PC-9 (cell line): Measurements from ENCODE around the gene HMMR. TPM values are rescaled to one million over a fixed set of nuclear protein-coding genes. Genes with fewer than 3 reads are reported as not detected.

Experiments
- BruUV-seq: library from RNA; stranded (reverse); fragments of 400-500 nt; replicated peaks from 2 replicates; lab custom pipeline; 2021; lab: Mats Ljungman, UMichigan
- CTCF ChIA-PET: fragments of 300-600 bp; sonication (Branson Sonifier 250); formaldehyde crosslinking; loops from one replicate; lab custom pipeline; 2022; ENCODE audit warnings: antibody characterized with exemption; lab: Charles Lee
- POLR2A ChIA-PET: fragments of 300-600 bp; sonication (Branson Sonifier 250); formaldehyde crosslinking; loops from one replicate; lab custom pipeline; 2022; ENCODE audit warnings: antibody characterized with exemption; ENCODE audit not compliant: unreplicated experiment; lab: Charles Lee
- DNase-seq, 2 experiments: peaks; one replicate each; pipeline versions ENCODE4 v3.0.0 to v3.0.0-alpha.2; 2015 to 2022; ENCODE audit warnings: mixed read lengths in 1 of 2
- H2AFZ ChIP-seq: fragments of 200-600 bp; sonication (generic); 2 replicates; pipeline ENCODE4 v1.8.1; 2017; ENCODE audit warnings: antibody characterized with exemption
- H3F3A ChIP-seq: fragments of 200-600 bp; sonication (generic); 2 replicates; pipeline ENCODE4 v1.8.1; 2017; ENCODE audit warnings: antibody characterized with exemption, mild to moderate bottlenecking, low read depth; ENCODE audit not compliant: insufficient read depth
- H3K27ac ChIP-seq: fragments of 200-600 bp; sonication (generic); 2 replicates; pipeline ENCODE4 v1.6.1; 2016; ENCODE audit warnings: mixed run types
- H3K27me3 ChIP-seq: fragments of 200-600 bp; sonication (generic); 2 replicates; pipeline ENCODE4 v1.6.1; 2016; ENCODE audit warnings: low read depth, mixed run types; ENCODE audit not compliant: insufficient read depth
- H3K36me3 ChIP-seq: fragments of 200-600 bp; sonication (generic); 2 replicates; pipeline ENCODE4 v1.6.1; 2016; ENCODE audit warnings: low read depth, mixed run types
- H3K4me1 ChIP-seq: fragments of 200-600 bp; sonication (generic); replicated peaks from 2 replicates; pipeline ENCODE4 v1.6.1; 2016; ENCODE audit warnings: mixed run types; ENCODE audit not compliant: insufficient read depth
- H3K4me2 ChIP-seq: fragments of 200-600 bp; sonication (generic); 2 replicates; pipeline ENCODE4 v1.6.1; 2017; ENCODE audit warnings: mixed run types
- H3K4me3 ChIP-seq: fragments of 200-600 bp; sonication (generic); 2 replicates; pipeline ENCODE4 v1.6.1; 2016; ENCODE audit warnings: mixed run types
- H3K79me2 ChIP-seq: fragments of 200-600 bp; sonication (generic); 2 replicates; pipeline ENCODE4 v1.6.1; 2017; ENCODE audit warnings: low read depth, mixed run types
- H3K9me2 ChIP-seq: fragments of 200-600 bp; sonication (generic); 2 replicates; pipeline ENCODE4 v1.8.1; 2017; ENCODE audit warnings: mild to moderate bottlenecking; ENCODE audit not compliant: insufficient read depth
- H3K9me3 ChIP-seq: fragments of 200-600 bp; sonication (generic); 2 replicates; pipeline ENCODE4 v1.8.1; 2016; ENCODE audit warnings: low read depth; ENCODE audit not compliant: insufficient read depth
- H4K20me1 ChIP-seq: fragments of 200-600 bp; sonication (generic); 2 replicates; pipeline ENCODE4 v1.8.1; 2017; ENCODE audit not compliant: insufficient read depth
- EZH2 ChIP-seq: fragments of 200-600 bp; sonication (generic); IDR thresholded peaks from 2 replicates; pipeline ENCODE4 v1.8.0; 2017; ENCODE audit warnings: antibody characterized with exemption, low read depth
- intact Hi-C: fragments of 100-400 bp; cut with micrococcal nuclease; formaldehyde crosslinking; loops from one replicate; pipeline ENCODE4 v1.10.0; 2022; ENCODE audit not compliant: unreplicated experiment
- total RNA-seq: library from RNA; stranded (reverse); gene quantifications from 2 replicates; pipeline ENCODE4 v1.2.3, GENCODE V29; 2021
- TF ChIP-seq, protein P1 (sequence below): fragments of 200-600 bp; sonication (generic); conservative IDR thresholded peaks from 2 replicates; pipeline ENCODE4 v1.6.1; 2017; ENCODE audit warnings: mixed run types, antibody characterized with exemption, mild to moderate bottlenecking, moderate library complexity

Gene HMMR
- total RNA-seq, 1 experiment from 2014 or later: 94.5 TPM

DNA sequence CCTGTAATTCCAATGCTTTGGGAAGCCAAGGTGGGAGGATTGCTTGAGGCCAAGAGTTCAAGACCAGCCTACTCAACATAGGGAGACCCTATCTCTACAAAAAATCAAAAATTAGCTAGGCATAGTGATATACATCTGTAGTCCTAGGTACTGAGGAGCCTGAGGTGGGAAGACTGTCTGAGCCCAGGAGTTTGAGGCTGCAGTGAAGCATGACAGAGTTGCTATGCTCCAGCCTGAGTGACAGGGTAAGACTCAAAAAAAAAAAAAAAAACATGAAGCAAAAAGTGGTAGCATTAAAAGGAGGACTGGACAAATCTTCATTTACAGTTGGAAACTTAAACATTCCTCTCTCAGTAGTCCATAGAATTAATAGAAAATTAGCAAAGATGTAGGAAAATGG is 13.2 kb upstream of the HMMR start:
- H3K4me2 ChIP-seq: no peak overlapping the region
- no peaks in the 10 kb centered on the region for H3K4me1 ChIP-seq
- no peak for DNase-seq
- BruUV-seq: no TSS peak
- ChIA-PET CTCF (interaction anchor here (0.7 kb wide), 1 partner anchor 380 kb away, joined by 3 read pairs; no protein-coding TSS in a partner anchor), POLR2A (no interaction called here)
- H3K27ac ChIP-seq: no peak overlapping the region
- H3K9me2 ChIP-seq: no peaks in the 10 kb centered on the region
- no peaks in the 10 kb centered on the region for H3K79me2 ChIP-seq
- no peak overlapping the region for H3K4me3 ChIP-seq
- TF ChIP-seq, protein P1, sequence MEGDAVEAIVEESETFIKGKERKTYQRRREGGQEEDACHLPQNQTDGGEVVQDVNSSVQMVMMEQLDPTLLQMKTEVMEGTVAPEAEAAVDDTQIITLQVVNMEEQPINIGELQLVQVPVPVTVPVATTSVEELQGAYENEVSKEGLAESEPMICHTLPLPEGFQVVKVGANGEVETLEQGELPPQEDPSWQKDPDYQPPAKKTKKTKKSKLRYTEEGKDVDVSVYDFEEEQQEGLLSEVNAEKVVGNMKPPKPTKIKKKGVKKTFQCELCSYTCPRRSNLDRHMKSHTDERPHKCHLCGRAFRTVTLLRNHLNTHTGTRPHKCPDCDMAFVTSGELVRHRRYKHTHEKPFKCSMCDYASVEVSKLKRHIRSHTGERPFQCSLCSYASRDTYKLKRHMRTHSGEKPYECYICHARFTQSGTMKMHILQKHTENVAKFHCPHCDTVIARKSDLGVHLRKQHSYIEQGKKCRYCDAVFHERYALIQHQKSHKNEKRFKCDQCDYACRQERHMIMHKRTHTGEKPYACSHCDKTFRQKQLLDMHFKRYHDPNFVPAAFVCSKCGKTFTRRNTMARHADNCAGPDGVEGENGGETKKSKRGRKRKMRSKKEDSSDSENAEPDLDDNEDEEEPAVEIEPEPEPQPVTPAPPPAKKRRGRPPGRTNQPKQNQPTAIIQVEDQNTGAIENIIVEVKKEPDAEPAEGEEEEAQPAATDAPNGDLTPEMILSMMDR: no peak
- TF ChIP-seq EZH2: no peak
- peaks cover 38% of the 10 kb centered on the region for H3K36me3 ChIP-seq
- no peaks in the 10 kb centered on the region for H3K27me3 ChIP-seq
- intact Hi-C loops: no loop called here
- H3K9me3 ChIP-seq: no peaks in the 10 kb centered on the region
- no peak overlapping the region for H2AFZ ChIP-seq
- H4K20me1 ChIP-seq: no peaks in the 10 kb centered on the region; the same call in 1 of the 2 replicates
- H3F3A ChIP-seq: 0 out of 2 replicates have a peak, but pooled peaks cover 4% of the 10 kb centered on the region

DNA sequence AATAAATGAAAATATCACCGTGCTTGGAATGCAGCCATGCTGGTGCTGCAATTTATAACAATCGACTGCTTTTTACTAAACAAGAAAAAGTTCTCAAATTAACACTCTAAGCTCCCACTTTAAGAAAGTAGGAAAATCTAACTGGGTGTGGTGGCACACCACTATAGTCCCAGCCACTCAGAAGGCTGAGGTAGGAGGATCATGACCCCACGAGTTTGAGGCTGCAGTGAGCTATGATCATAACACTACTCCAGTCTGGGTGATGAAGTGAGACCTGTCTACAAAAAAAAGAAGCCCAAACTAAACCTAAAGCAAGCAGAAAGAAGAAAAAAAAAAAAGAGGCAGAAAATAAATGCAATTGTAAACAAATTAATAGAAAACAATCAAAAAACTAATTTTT is 12.6 kb upstream of the HMMR start:
- no peaks in the 10 kb centered on the region for H3K9me3 ChIP-seq
- no peaks in the 10 kb centered on the region for H3K27me3 ChIP-seq
- no peak overlapping the region for H3K4me3 ChIP-seq
- H3K4me1 ChIP-seq: no peaks in the 10 kb centered on the region
- intact Hi-C loops: no loop called here
- H4K20me1 ChIP-seq: no peaks in the 10 kb centered on the region; the same call in 1 of the 2 replicates
- H3K9me2 ChIP-seq: no peaks in the 10 kb centered on the region
- TF ChIP-seq EZH2: no peak
- TF ChIP-seq, protein P1: no peak
- CTCF ChIA-PET: interaction anchor here (0.7 kb wide), 1 partner anchor 379 kb away, joined by 3 read pairs; no protein-coding TSS in a partner anchor
- BruUV-seq: no TSS peak
- no peaks in the 10 kb centered on the region for H3F3A ChIP-seq
- H3K79me2 ChIP-seq: no peaks in the 10 kb centered on the region
- H3K27ac ChIP-seq: no peak overlapping the region
- DNase-seq: no peak
- H3K36me3 ChIP-seq: peaks cover 37% of the 10 kb centered on the region
- no peak overlapping the region for H3K4me2 ChIP-seq
- H2AFZ ChIP-seq: no peak overlapping the region
- POLR2A ChIA-PET: no interaction called here

DNA sequence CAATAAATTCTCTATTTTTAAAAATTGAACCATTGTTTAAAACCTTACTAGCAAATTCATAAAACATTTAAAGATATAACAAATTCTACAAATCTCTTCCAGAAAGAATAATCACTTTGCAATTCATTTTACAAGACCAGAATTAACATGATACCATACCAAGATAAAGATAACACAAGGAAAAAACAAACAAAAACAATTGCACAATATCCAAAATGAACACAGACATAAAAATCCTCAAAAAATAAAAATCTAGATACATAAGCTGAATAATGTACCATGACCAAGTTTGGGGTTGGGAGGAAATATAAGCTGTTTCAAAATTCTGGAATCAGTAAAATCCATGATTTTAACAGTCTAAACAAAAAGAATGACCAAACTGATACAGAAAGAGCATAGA is 11.9 kb upstream of the HMMR start:
- Histone ChIP-seq H3K9me3 (no peaks in the 10 kb centered on the region), H3K4me2 (no peak overlapping the region), H4K20me1 (no peaks in the 10 kb centered on the region; the same call in 1 of the 2 replicates), H3K27me3 (no peaks in the 10 kb centered on the region), H3K79me2 (no peaks in the 10 kb centered on the region), H3F3A (peaks cover 4% of the 10 kb centered on the region; the same call in 1 of the 2 replicates), H3K36me3 (peaks cover 40% of the 10 kb centered on the region), H2AFZ (no peak overlapping the region), H3K9me2 (no peaks in the 10 kb centered on the region), H3K4me1 (no peaks in the 10 kb centered on the region), H3K4me3 (no peak overlapping the region), H3K27ac (no peak overlapping the region)
- BruUV-seq: no TSS peak
- TF ChIP-seq EZH2: no peak
- TF ChIP-seq, protein P1: no peak
- DNase-seq: no peak
- ChIA-PET CTCF (no interaction called here), POLR2A (no interaction called here)
- intact Hi-C loops: no loop called here
